ENCODE measurements around the gene SND1.

The SND1 gene

GRCh38 chr7:127873715-127874636 is 222.0 kb downstream of the SND1 start:
- no peak for TF ChIP-seq GATA1 (IDR thresholded peaks at IDR 0.05; ENCODE audit: low read depth, low read length)

GRCh38 chr7:127874951-127875608 is 223.1 kb downstream of the SND1 start:
- no peak for DNase-seq
- TF ChIP-seq POLR2A (IDR thresholded peaks at IDR 0.05; ENCODE audit: low read length) (no peak), GATA1 (IDR thresholded peaks at IDR 0.05; ENCODE audit: low read depth, low read length) (no peak)

More at GRCh38 chr7:127873715-127874636, 222.0 kb downstream of the SND1 start:
- DNase-seq: no peak

- no peak for TF ChIP-seq GATA1 (IDR thresholded peaks at IDR 0.05; ENCODE audit: low read depth, low read length)
- TF ChIP-seq POLR2A (IDR thresholded peaks at IDR 0.05; ENCODE audit: low read length): no peak
- no peak for DNase-seq
Measured at GRCh38 chr7:127876393-127876792, 224.4 kb downstream of the SND1 start.

GRCh38 chr7:127877951-127878350 is 226.0 kb downstream of the SND1 start:
- no peak for DNase-seq
- TF ChIP-seq GATA1 (IDR thresholded peaks at IDR 0.05; ENCODE audit: low read depth, low read length) (no peak), POLR2A (IDR thresholded peaks at IDR 0.05; ENCODE audit: low read length) (no peak)

- no peak for DNase-seq
- TF ChIP-seq POLR2A (IDR thresholded peaks at IDR 0.05; ENCODE audit: low read length): no peak
- TF ChIP-seq GATA1 (IDR thresholded peaks at IDR 0.05; ENCODE audit: low read depth, low read length): no peak
Measured at GRCh38 chr7:127878791-127879190, 226.8 kb downstream of the SND1 start.

- no peak for TF ChIP-seq GATA1 (IDR thresholded peaks at IDR 0.05; ENCODE audit: low read depth, low read length)
- no peak for TF ChIP-seq POLR2A (IDR thresholded peaks at IDR 0.05; ENCODE audit: low read length)
- no peak for DNase-seq
Measured at GRCh38 chr7:127879436-127879835, 227.4 kb downstream of the SND1 start.

GRCh38 chr7:127879942-127880341 is 227.9 kb downstream of the SND1 start:
- DNase-seq: no peak
- TF ChIP-seq GATA1 (IDR thresholded peaks at IDR 0.05; ENCODE audit: low read depth, low read length) (no peak), POLR2A (IDR thresholded peaks at IDR 0.05; ENCODE audit: low read length) (no peak)

GRCh38 chr7:127880454-127880853 is 228.5 kb downstream of the SND1 start:
- TF ChIP-seq GATA1 (IDR thresholded peaks at IDR 0.05; ENCODE audit: low read depth, low read length) (no peak), POLR2A (IDR thresholded peaks at IDR 0.05; ENCODE audit: low read length) (no peak)
- peak in 1 of 2 experiments; percentile 9 for DNase-seq

- DNase-seq: no peak
- no peak for TF ChIP-seq POLR2A (IDR thresholded peaks at IDR 0.05; ENCODE audit: low read length)
- no peak for TF ChIP-seq GATA1 (IDR thresholded peaks at IDR 0.05; ENCODE audit: low read depth, low read length)
Measured at GRCh38 chr7:127881564-127881963, 229.6 kb downstream of the SND1 start.

GRCh38 chr7:127882313-127882920 is 230.4 kb downstream of the SND1 start:
- no peak for DNase-seq
- TF ChIP-seq GATA1 (IDR thresholded peaks at IDR 0.05; ENCODE audit: low read depth, low read length): no peak
- TF ChIP-seq POLR2A (IDR thresholded peaks at IDR 0.05; ENCODE audit: low read length): no peak

- peak in 1 of 2 experiments; percentile 39 for DNase-seq
- TF ChIP-seq GATA1 (IDR thresholded peaks at IDR 0.05; ENCODE audit: low read depth, low read length): no peak
- no peak for TF ChIP-seq POLR2A (IDR thresholded peaks at IDR 0.05; ENCODE audit: low read length)
Measured at GRCh38 chr7:127884066-127884559, 232.1 kb downstream of the SND1 start.

- TF ChIP-seq GATA1 (IDR thresholded peaks at IDR 0.05; ENCODE audit: low read depth, low read length) (no peak), POLR2A (IDR thresholded peaks at IDR 0.05; ENCODE audit: low read length) (no peak)
- DNase-seq: peak; percentile 30 to 38
Measured at GRCh38 chr7:127885222-127885772, 233.3 kb downstream of the SND1 start.

- DNase-seq: peak; percentile 87 to 98
Measured at GRCh38 chr7:127885843-127886242, 233.8 kb downstream of the SND1 start.

GRCh38 chr7:127886248-127886647 is 234.3 kb downstream of the SND1 start:
- no peak for DNase-seq
- TF ChIP-seq GATA1 (IDR thresholded peaks at IDR 0.05; ENCODE audit: low read depth, low read length) (no peak), POLR2A (IDR thresholded peaks at IDR 0.05; ENCODE audit: low read length) (peak; percentile 13)

More at GRCh38 chr7:127885843-127886242, 233.8 kb downstream of the SND1 start:
- TF ChIP-seq POLR2A (IDR thresholded peaks at IDR 0.05; ENCODE audit: low read length): peak; percentile 34
- TF ChIP-seq GATA1 (IDR thresholded peaks at IDR 0.05; ENCODE audit: low read depth, low read length): no peak

All from erythroblast (primary cell).